H9 (cell line): Measurements from ENCODE around the gene DYNLT4. TPM values are rescaled to one million over a fixed set of nuclear protein-coding genes. Genes with fewer than 3 reads are reported as not detected.

Source experiments
- DNase-seq: peaks from one replicate; pipeline ENCODE4 v3.0.0-alpha.2; 2017
- H2AFZ ChIP-seq: one replicate; pipeline ENCODE4 v1.6.1; 2013; ENCODE audit warnings: mild to moderate bottlenecking, low read length, control low read depth, moderate library complexity
- H2AK5ac ChIP-seq: 2 replicates; pipeline ENCODE4 v1.6.1; 2013; ENCODE audit warnings: low read length, control low read depth, mixed read lengths; ENCODE audit not compliant: insufficient read length
- H2BK120ac ChIP-seq: one replicate; pipeline ENCODE4 v1.6.1; 2013; ENCODE audit warnings: low read depth, mild to moderate bottlenecking, low read length, control low read depth, inconsistent platforms; ENCODE audit not compliant: poor library complexity, severe bottlenecking
- H2BK12ac ChIP-seq: 2 replicates; pipeline ENCODE4 v1.6.1; 2013; ENCODE audit warnings: low read length, control low read depth, mixed read lengths, low read depth; ENCODE audit not compliant: insufficient read length
- H2BK15ac ChIP-seq: 2 replicates; pipeline ENCODE4 v1.6.1; 2013; ENCODE audit warnings: low read depth, low read length, control low read depth
- H2BK20ac ChIP-seq: one replicate; pipeline ENCODE4 v1.6.1; 2013; ENCODE audit warnings: low read depth, mild to moderate bottlenecking, low read length, control low read depth, inconsistent platforms; ENCODE audit not compliant: poor library complexity, severe bottlenecking
- H2BK5ac ChIP-seq: 2 replicates; pipeline ENCODE4 v1.6.1; 2013; ENCODE audit warnings: low read length, control low read depth, mixed read lengths; ENCODE audit not compliant: insufficient read length
- H3K14ac ChIP-seq: 2 replicates; pipeline ENCODE4 v1.6.1; 2013; ENCODE audit warnings: low read length, control low read depth; ENCODE audit not compliant: insufficient read depth
- H3K18ac ChIP-seq: 2 replicates; pipeline ENCODE4 v1.6.1; 2013; ENCODE audit warnings: low read depth, mild to moderate bottlenecking, mixed read lengths, low read length, control low read depth; ENCODE audit not compliant: insufficient read length
- H3K23ac ChIP-seq: 2 replicates; pipeline ENCODE4 v1.6.1; 2013; ENCODE audit warnings: low read length, control low read depth, mixed read lengths, low read depth; ENCODE audit not compliant: insufficient read length
- H3K23me2 ChIP-seq: 2 replicates; pipeline ENCODE4 v1.6.1; 2013; ENCODE audit warnings: low read depth, mild to moderate bottlenecking, mixed read lengths, low read length, control low read depth; ENCODE audit not compliant: insufficient read length, poor library complexity, severe bottlenecking
- H3K27ac ChIP-seq: 2 replicates; pipeline ENCODE4 v1.5.1; 2013; ENCODE audit warnings: low read length, control low read depth, mixed read lengths, low read depth; ENCODE audit not compliant: insufficient read length
- H3K27me3 ChIP-seq: 2 replicates; pipeline ENCODE4 v1.6.1; 2013; ENCODE audit warnings: low read length, control low read depth, inconsistent platforms; ENCODE audit not compliant: insufficient read depth
- H3K4ac ChIP-seq: 2 replicates; pipeline ENCODE4 v1.6.1; 2013; ENCODE audit warnings: low read depth, mild to moderate bottlenecking, control low read depth, inconsistent platforms, low read length, moderate library complexity
- H3K4me1 ChIP-seq: 2 replicates; pipeline ENCODE4 v1.6.1; 2013; ENCODE audit warnings: low read length, control low read depth, inconsistent platforms; ENCODE audit not compliant: insufficient read depth
- H3K4me2 ChIP-seq: 2 replicates; pipeline ENCODE4 v1.6.1; 2013; ENCODE audit warnings: low read length, control low read depth, mixed read lengths; ENCODE audit not compliant: insufficient read length, insufficient read depth
- H3K56ac ChIP-seq: 2 replicates; pipeline ENCODE4 v1.6.1; 2013; ENCODE audit warnings: low read depth, mild to moderate bottlenecking, mixed read lengths, low read length, control low read depth; ENCODE audit not compliant: insufficient read length
- H3K79me1 ChIP-seq: 2 replicates; pipeline ENCODE4 v1.6.1; 2013; ENCODE audit warnings: low read depth, mild to moderate bottlenecking, moderate library complexity, low read length, control low read depth, inconsistent platforms; ENCODE audit not compliant: insufficient read depth, poor library complexity, severe bottlenecking
- H3K79me2 ChIP-seq: 2 replicates; pipeline ENCODE4 v1.6.1; 2013; ENCODE audit warnings: low read length, control low read depth, inconsistent platforms; ENCODE audit not compliant: insufficient read depth
- H3K9ac ChIP-seq: 2 replicates; pipeline ENCODE4 v1.6.1; 2013; ENCODE audit warnings: low read length, control low read depth, mixed read lengths; ENCODE audit not compliant: insufficient read length; ENCODE audit errors: extremely low read depth
- H3K9me3 ChIP-seq: one replicate; pipeline ENCODE4 v1.6.1; 2013; ENCODE audit warnings: low read depth, low read length, inconsistent platforms; ENCODE audit not compliant: control insufficient read depth
- H3T11ph ChIP-seq: one replicate; pipeline ENCODE4 v1.6.1; 2013; ENCODE audit warnings: mild to moderate bottlenecking, low read length, control low read depth, inconsistent platforms
- H4K20me1 ChIP-seq: one replicate; pipeline ENCODE4 v1.6.1; 2013; ENCODE audit not compliant: control insufficient read depth, insufficient read length, insufficient read depth
- H4K5ac ChIP-seq: 2 replicates; pipeline ENCODE4 v1.6.1; 2013; ENCODE audit warnings: low read depth, mild to moderate bottlenecking, mixed read lengths, low read length, control low read depth; ENCODE audit not compliant: insufficient read length
- H4K8ac ChIP-seq: replicated peaks from 2 replicates; pipeline ENCODE4 v1.6.1; 2013; ENCODE audit warnings: low read length, control low read depth, mixed read lengths, low read depth; ENCODE audit not compliant: insufficient read length
- H4K91ac ChIP-seq: 2 replicates; pipeline ENCODE4 v1.6.1; 2013; ENCODE audit warnings: low read depth, mild to moderate bottlenecking, moderate library complexity, mixed read lengths, low read length, control low read depth; ENCODE audit not compliant: insufficient read length
- H3K27ac Mint-ChIP-seq, 3 experiments: 2 replicates in 2 of 3; 3 replicates in 1 of 3; pipeline ENCODE4 v1.8.0; 2020 to 2021; ENCODE audit warnings: mixed read lengths in 3 of 3, mild to moderate bottlenecking in 1 of 3, moderate library complexity in 1 of 3
- H3K27me3 Mint-ChIP-seq: 2 replicates; pipeline ENCODE4 v1.8.0; 2021; ENCODE audit warnings: low read depth, mild to moderate bottlenecking, moderate library complexity, mixed read lengths
- H3K36me3 Mint-ChIP-seq, 3 experiments: 2 replicates in 2 of 3; 3 replicates in 1 of 3; pipeline ENCODE4 v1.8.0; 2020 to 2021; ENCODE audit warnings: low read depth in 3 of 3, mixed read lengths in 3 of 3; ENCODE audit not compliant: insufficient read depth in 1 of 3
- H3K4me1 Mint-ChIP-seq, 2 experiments: 2 replicates each; pipeline ENCODE4 v1.8.0; 2020; ENCODE audit warnings: mixed read lengths in 2 of 2
- H3K4me3 Mint-ChIP-seq, 2 experiments: 2 replicates in 1 of 2; 3 replicates in 1 of 2; pipeline ENCODE4 v1.8.0; 2020 to 2021; ENCODE audit warnings: mild to moderate bottlenecking in 2 of 2, mixed read lengths in 2 of 2, moderate library complexity in 1 of 2
- H3K9me3 Mint-ChIP-seq, 2 experiments: 2 replicates in 1 of 2; 3 replicates in 1 of 2; pipeline ENCODE4 v1.8.0; 2020; ENCODE audit warnings: mild to moderate bottlenecking in 2 of 2, mixed read lengths in 2 of 2, moderate library complexity in 1 of 2
- CTCF ChIP-seq: fragments of 200-600 bp; sonication (generic); conservative IDR thresholded peaks from 3 replicates; pipeline ENCODE4 v1.8.0; 2021; ENCODE audit warnings: antibody characterized with exemption, mild to moderate bottlenecking
- WGBS: extraction: QIAGEN DNeasy Blood & Tissue Kit; methylation state at CpG from one replicate; pipeline ENCODE4 v1.1.7; 2013; ENCODE audit warnings: missing lambda C conversion rate, low lambda C conversion rate, mixed read lengths; ENCODE audit not compliant: insufficient read length; ENCODE audit errors: extremely low coverage; 5-methylcytosine and 5-hydroxymethylcytosine counted together
- total RNA-seq: library from RNA; stranded (reverse); gene quantifications from 2 replicates; pipeline ENCODE4 v1.2.1, GENCODE V29; 2021

Gene DYNLT4
- total RNA-seq, 1 experiment from 2014 or later: not detected

- Histone ChIP-seq H3K9ac (no peak overlapping the region), H3K56ac (no peak overlapping the region), H3K14ac (no peak overlapping the region; the same call in 1 of the 2 replicates), H3K27ac (no peak overlapping the region), H2BK20ac (no peak overlapping the region), H2BK12ac (no peak overlapping the region), H3K23me2 (no peaks in the 10 kb centered on the region), H3K4me1 (no peaks in the 10 kb centered on the region; the same call in 1 of the 2 replicates), H3K23ac (no peak overlapping the region), H2AK5ac (no peak overlapping the region), H3K9me3 (no peaks in the 10 kb centered on the region), H2BK120ac (no peak overlapping the region), H2BK5ac (no peak overlapping the region), H4K20me1 (no peaks in the 10 kb centered on the region), H3K4ac (no peak overlapping the region), H3K4me2 (no peak overlapping the region), H3K18ac (no peak overlapping the region), H4K8ac (no peak overlapping the region), H3K79me2 (no peaks in the 10 kb centered on the region), H4K91ac (no peak overlapping the region), H3K79me1 (no peaks in the 10 kb centered on the region), H4K5ac (no peak overlapping the region), H2BK15ac (no peak overlapping the region), H3T11ph (no peak overlapping the region), H3K27me3 (no peaks in the 10 kb centered on the region), H2AFZ (no peak overlapping the region)
- DNase-seq: no peak
- Mint-ChIP-seq H3K36me3 (no peaks in the 10 kb centered on the region), H3K4me1 (peaks cover 14% of the 10 kb centered on the region in 2 experiments), H3K27me3 (no peaks in the 10 kb centered on the region; the same call in 1 of the 2 replicates), H3K27ac (no peak overlapping the region), H3K9me3 (no peaks in the 10 kb centered on the region), H3K4me3 (no peak overlapping the region)
- WGBS: no CpG with 5 or more reads among the region's 9 CpGs
- TF ChIP-seq CTCF: no peak
Measured at GRCh38 chr1:44831516-44831915, 24.4 kb upstream of the DYNLT4 start.
